ENCODE data around the gene CLMN.

The CLMN gene

DNA sequence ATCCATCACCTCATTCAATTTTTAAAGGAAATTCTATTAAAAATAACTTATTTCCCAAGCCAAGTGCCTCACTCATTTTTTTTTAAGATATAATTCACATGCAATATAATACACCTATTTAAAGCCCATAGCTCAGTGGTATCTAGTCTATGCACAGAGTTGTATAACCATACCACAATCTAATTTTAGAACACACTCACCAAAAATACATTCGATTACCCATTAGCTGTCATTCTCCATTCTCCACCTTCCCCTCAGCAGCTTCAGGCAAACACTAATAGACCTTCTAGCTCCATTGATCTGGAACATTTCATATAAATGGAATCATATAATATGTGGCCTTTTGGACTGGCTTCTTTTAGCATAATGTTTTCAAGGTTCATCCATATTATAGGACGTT lies 49.5 kb downstream of the CLMN start:
- WGBS (ENCODE audit: extremely low coverage, insufficient coverage, low lambda C conversion rate), result no CpG with 5 or more reads among the region's 2 CpGs
- H3K27ac ChIP-seq (ENCODE audit: low read depth, low read length), result no peak overlapping the region
- no peaks in the 10 kb centered on the region for H3K79me2 ChIP-seq (ENCODE audit: control insufficient read depth, insufficient read depth, low read length)
- H2BK5ac ChIP-seq (ENCODE audit: low read length), result no peak overlapping the region
- H4K5ac ChIP-seq (ENCODE audit: low read length), result no peak overlapping the region
- no peak overlapping the region for H3K4me3 ChIP-seq (ENCODE audit: low read length)
- H2AK5ac ChIP-seq (ENCODE audit: low read length), result no peak overlapping the region
- no peak overlapping the region for H4K8ac ChIP-seq (ENCODE audit: low read depth, low read length)
- no peaks in the 10 kb centered on the region for H3K79me1 ChIP-seq (ENCODE audit: low read length)
- no peaks in the 10 kb centered on the region for H3K4me1 ChIP-seq (ENCODE audit: control insufficient read depth, low read depth, low read length)
- no peaks in the 10 kb centered on the region for H3K36me3 ChIP-seq (ENCODE audit: control insufficient read depth, insufficient read depth, low read length)
- H2BK15ac ChIP-seq (replicated peaks; ENCODE audit: low read depth), result no peak overlapping the region
- no peak overlapping the region for H2BK120ac ChIP-seq (ENCODE audit: low read depth, low read length)
- H3K4me2 ChIP-seq (ENCODE audit: low read length), result no peak overlapping the region
- no peaks in the 10 kb centered on the region for H3K27me3 ChIP-seq (ENCODE audit: insufficient read depth, low read length, poor library complexity)
- no peak for DNase-seq
- H3K4ac ChIP-seq (ENCODE audit: low read depth, low read length), result no peak overlapping the region
- no peak overlapping the region for H3K18ac ChIP-seq (ENCODE audit: low read length)
- H3K9ac ChIP-seq (ENCODE audit: low read length), result no peak overlapping the region
- H3K56ac ChIP-seq (ENCODE audit: low read length), result no peak overlapping the region
- no peak overlapping the region for H3K23ac ChIP-seq (ENCODE audit: low read length)

DNA sequence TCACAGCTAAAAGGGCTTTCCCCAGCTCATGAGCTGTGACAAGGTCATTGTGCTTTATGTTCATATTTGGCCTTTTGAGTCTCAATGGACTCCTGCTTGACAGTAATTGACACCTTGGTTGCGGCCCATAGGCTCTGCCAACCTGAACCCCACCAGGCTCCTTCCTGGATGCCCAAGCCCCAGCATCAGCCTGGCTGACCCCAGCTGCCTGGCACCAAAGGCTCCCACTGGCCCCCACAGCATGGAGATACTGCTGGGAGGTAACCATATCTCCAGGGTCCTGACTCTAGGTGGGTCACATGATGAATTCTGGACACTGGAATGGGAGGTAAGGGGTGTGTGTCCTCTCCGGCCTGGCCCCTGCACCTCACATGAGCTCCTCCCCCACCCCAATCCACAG lies 50.2 kb downstream of the CLMN start:
- Histone ChIP-seq H3K18ac (ENCODE audit: low read length) (no peak overlapping the region), H2AK5ac (ENCODE audit: low read length) (no peak overlapping the region), H3K27me3 (ENCODE audit: insufficient read depth, low read length, poor library complexity) (no peaks in the 10 kb centered on the region), H2BK15ac (replicated peaks; ENCODE audit: low read depth) (no peak overlapping the region), H2BK120ac (ENCODE audit: low read depth, low read length) (no peak overlapping the region), H3K79me1 (ENCODE audit: low read length) (no peaks in the 10 kb centered on the region), H2BK5ac (ENCODE audit: low read length) (no peak overlapping the region), H3K79me2 (ENCODE audit: control insufficient read depth, insufficient read depth, low read length) (no peaks in the 10 kb centered on the region), H4K8ac (ENCODE audit: low read depth, low read length) (no peak overlapping the region), H3K4me3 (ENCODE audit: low read length) (no peak overlapping the region), H3K23ac (ENCODE audit: low read length) (no peak overlapping the region), H3K4ac (ENCODE audit: low read depth, low read length) (no peak overlapping the region), H4K5ac (ENCODE audit: low read length) (no peak overlapping the region), H3K36me3 (ENCODE audit: control insufficient read depth, insufficient read depth, low read length) (no peaks in the 10 kb centered on the region), H3K4me1 (ENCODE audit: control insufficient read depth, low read depth, low read length) (no peaks in the 10 kb centered on the region), H3K27ac (ENCODE audit: low read depth, low read length) (no peak overlapping the region), H3K4me2 (ENCODE audit: low read length) (no peak overlapping the region), H3K9ac (ENCODE audit: low read length) (no peak overlapping the region), H3K56ac (ENCODE audit: low read length) (no peak overlapping the region)
- DNase-seq, result no peak
- no CpG with 5 or more reads among the region's 2 CpGs for WGBS (ENCODE audit: extremely low coverage, insufficient coverage, low lambda C conversion rate)

DNA sequence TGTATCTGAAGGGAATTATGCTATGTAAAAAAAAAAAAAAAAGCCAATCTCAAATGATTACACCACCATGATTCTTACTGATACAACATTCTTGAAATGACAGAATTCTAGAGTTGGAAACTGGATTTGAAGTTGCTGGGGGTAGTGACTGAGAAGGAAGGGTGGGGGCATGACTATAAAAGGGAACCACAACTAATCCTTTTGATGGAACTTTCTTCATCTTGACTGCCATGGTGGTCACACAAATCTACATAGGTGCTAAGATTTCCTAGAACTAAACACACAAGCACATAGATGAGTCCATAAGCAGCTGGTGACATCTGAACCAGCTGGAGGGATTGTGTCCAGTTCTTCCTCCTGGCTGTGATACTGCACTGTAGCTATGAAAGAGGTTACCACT lies 51.4 kb downstream of the CLMN start:
- no peak for DNase-seq
- H3K56ac ChIP-seq (ENCODE audit: low read length), result no peak overlapping the region
- H3K79me1 ChIP-seq (ENCODE audit: low read length), result no peaks in the 10 kb centered on the region

DNA sequence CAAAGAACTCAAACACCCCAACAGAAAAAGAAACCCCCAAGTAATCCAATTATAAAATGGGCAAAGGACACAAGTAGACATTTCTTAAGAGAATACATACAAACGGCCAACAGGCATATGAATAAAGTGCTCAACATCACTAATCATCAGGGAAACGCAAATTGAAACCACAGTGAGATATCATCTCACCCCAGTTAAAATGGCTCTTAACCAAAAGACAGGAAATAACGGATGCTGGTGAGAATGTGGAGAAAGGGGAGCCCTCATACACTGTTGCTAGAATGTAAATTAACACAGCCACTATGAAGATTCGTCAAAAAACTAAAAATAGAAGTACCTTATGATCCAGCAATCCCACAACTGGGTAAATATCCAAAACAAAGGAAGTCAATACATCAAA lies 52.4 kb downstream of the CLMN start:
- Histone ChIP-seq H3K18ac (ENCODE audit: low read length) (no peak overlapping the region), H2BK120ac (ENCODE audit: low read depth, low read length) (no peak overlapping the region), H4K5ac (ENCODE audit: low read length) (no peak overlapping the region), H3K4me1 (ENCODE audit: control insufficient read depth, low read depth, low read length) (no peaks in the 10 kb centered on the region), H3K4me3 (ENCODE audit: low read length) (no peak overlapping the region), H3K79me1 (ENCODE audit: low read length) (no peaks in the 10 kb centered on the region), H4K8ac (ENCODE audit: low read depth, low read length) (no peak overlapping the region), H3K9ac (ENCODE audit: low read length) (no peak overlapping the region), H3K27me3 (ENCODE audit: insufficient read depth, low read length, poor library complexity) (no peaks in the 10 kb centered on the region), H2BK5ac (ENCODE audit: low read length) (no peak overlapping the region), H2AK5ac (ENCODE audit: low read length) (no peak overlapping the region), H3K4ac (ENCODE audit: low read depth, low read length) (no peak overlapping the region), H3K27ac (ENCODE audit: low read depth, low read length) (no peak overlapping the region), H2BK15ac (replicated peaks; ENCODE audit: low read depth) (no peak overlapping the region), H3K56ac (ENCODE audit: low read length) (no peak overlapping the region), H3K4me2 (ENCODE audit: low read length) (no peak overlapping the region), H3K36me3 (ENCODE audit: control insufficient read depth, insufficient read depth, low read length) (no peaks in the 10 kb centered on the region), H3K79me2 (ENCODE audit: control insufficient read depth, insufficient read depth, low read length) (no peaks in the 10 kb centered on the region), H3K23ac (ENCODE audit: low read length) (no peak overlapping the region)
- no peak for DNase-seq
- no CpG with 5 or more reads among the region's 4 CpGs for WGBS (ENCODE audit: extremely low coverage, insufficient coverage, low lambda C conversion rate)

More for the DNA sequence above, 51.4 kb downstream of the CLMN start:
- H2AK5ac ChIP-seq (ENCODE audit: low read length), result no peak overlapping the region
- no peak overlapping the region for H2BK120ac ChIP-seq (ENCODE audit: low read depth, low read length)
- H3K4me2 ChIP-seq (ENCODE audit: low read length), result no peak overlapping the region
- H3K4me3 ChIP-seq (ENCODE audit: low read length), result no peak overlapping the region
- H4K5ac ChIP-seq (ENCODE audit: low read length), result no peak overlapping the region
- no peaks in the 10 kb centered on the region for H3K79me2 ChIP-seq (ENCODE audit: control insufficient read depth, insufficient read depth, low read length)
- H3K4ac ChIP-seq (ENCODE audit: low read depth, low read length), result no peak overlapping the region
- H3K18ac ChIP-seq (ENCODE audit: low read length), result no peak overlapping the region
- H3K36me3 ChIP-seq (ENCODE audit: control insufficient read depth, insufficient read depth, low read length), result no peaks in the 10 kb centered on the region
- no peak overlapping the region for H2BK15ac ChIP-seq (replicated peaks; ENCODE audit: low read depth)
- H3K23ac ChIP-seq (ENCODE audit: low read length), result no peak overlapping the region
- H4K8ac ChIP-seq (ENCODE audit: low read depth, low read length), result no peak overlapping the region
- H2BK5ac ChIP-seq (ENCODE audit: low read length), result no peak overlapping the region
- H3K27ac ChIP-seq (ENCODE audit: low read depth, low read length), result no peak overlapping the region
- H3K9ac ChIP-seq (ENCODE audit: low read length), result no peak overlapping the region
- H3K27me3 ChIP-seq (ENCODE audit: insufficient read depth, low read length, poor library complexity), result no peaks in the 10 kb centered on the region
- H3K4me1 ChIP-seq (ENCODE audit: control insufficient read depth, low read depth, low read length), result no peaks in the 10 kb centered on the region

DNA sequence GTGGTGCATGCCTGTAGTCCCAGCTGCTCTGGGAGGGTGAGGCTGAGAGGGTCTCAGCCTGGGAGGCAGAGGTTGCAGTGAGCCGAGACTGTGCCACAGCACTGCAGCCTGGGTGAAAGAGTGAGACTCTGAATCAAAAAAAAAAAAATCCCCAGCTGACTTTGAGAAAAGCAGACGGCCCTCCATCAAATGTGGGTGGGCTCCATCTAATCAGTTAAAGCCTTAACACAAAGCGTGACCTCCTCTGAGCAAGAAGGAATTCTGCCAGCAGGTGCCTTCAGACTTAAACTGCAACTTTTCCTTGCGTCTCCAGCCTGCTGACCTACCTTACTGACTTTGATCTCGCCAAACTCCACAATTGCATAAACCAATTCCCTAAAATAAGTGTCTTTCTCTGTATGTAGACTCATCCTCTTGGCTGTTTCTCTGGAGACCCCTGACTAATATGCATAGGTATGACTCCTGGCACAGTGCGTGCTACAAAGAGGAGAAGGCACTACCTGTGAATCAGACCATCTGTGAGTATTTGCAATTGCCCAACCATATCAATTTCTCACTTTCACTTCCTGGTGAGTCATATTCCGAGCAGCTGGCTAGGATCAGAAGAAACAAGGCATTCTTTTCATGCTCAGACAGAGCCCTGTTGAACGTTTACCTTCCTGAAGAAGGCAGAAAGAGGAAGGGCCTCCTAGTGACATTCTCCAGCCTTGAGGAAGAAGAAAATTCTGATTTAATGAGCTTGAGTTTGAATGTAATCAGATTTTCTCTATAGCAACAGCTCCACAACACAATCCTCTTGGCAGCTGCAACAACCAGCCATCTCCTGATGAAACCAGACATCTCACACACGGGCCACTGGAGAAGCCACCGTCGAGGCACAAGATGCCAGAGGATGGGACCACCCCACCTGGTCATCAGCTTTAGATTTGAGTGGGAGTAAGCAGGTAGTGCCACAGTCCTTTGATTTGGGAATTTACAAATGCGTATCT lies 54.3 kb downstream of the CLMN start:
- WGBS (ENCODE audit: extremely low coverage, insufficient coverage, low lambda C conversion rate), result no CpG with 5 or more reads among the region's 12 CpGs
- no peaks in the 10 kb centered on the region for H3K4me1 ChIP-seq (ENCODE audit: control insufficient read depth, low read depth, low read length)
- H2BK15ac ChIP-seq (replicated peaks; ENCODE audit: low read depth), result no peak overlapping the region
- H4K5ac ChIP-seq (ENCODE audit: low read length), result no peak overlapping the region
- H2AK5ac ChIP-seq (ENCODE audit: low read length), result no peak overlapping the region
- no peaks in the 10 kb centered on the region for H3K36me3 ChIP-seq (ENCODE audit: control insufficient read depth, insufficient read depth, low read length)
- no peak overlapping the region for H3K56ac ChIP-seq (ENCODE audit: low read length)
- H3K4me2 ChIP-seq (ENCODE audit: low read length), result no peak overlapping the region
- no peak overlapping the region for H3K4me3 ChIP-seq (ENCODE audit: low read length)
- H3K79me2 ChIP-seq (ENCODE audit: control insufficient read depth, insufficient read depth, low read length), result no peaks in the 10 kb centered on the region
- no peak overlapping the region for H4K8ac ChIP-seq (ENCODE audit: low read depth, low read length)
- H3K23ac ChIP-seq (ENCODE audit: low read length), result no peak overlapping the region
- peak; percentile 96 for DNase-seq
- no peak overlapping the region for H2BK120ac ChIP-seq (ENCODE audit: low read depth, low read length)
- H2BK5ac ChIP-seq (ENCODE audit: low read length), result no peak overlapping the region
- H3K4ac ChIP-seq (ENCODE audit: low read depth, low read length), result no peak overlapping the region
- peak overlapping the region; percentile 79 for H3K27ac ChIP-seq (ENCODE audit: low read depth, low read length)
- no peak overlapping the region for H3K9ac ChIP-seq (ENCODE audit: low read length)
- no peaks in the 10 kb centered on the region for H3K27me3 ChIP-seq (ENCODE audit: insufficient read depth, low read length, poor library complexity)
- no peaks in the 10 kb centered on the region for H3K79me1 ChIP-seq (ENCODE audit: low read length)
- no peak overlapping the region for H3K18ac ChIP-seq (ENCODE audit: low read length)
